Thymus (tissue), 11 donors: Measurements from ENCODE around the gene TMEM42. TPM values are rescaled to one million over a fixed set of nuclear protein-coding genes. Genes with fewer than 3 reads are reported as not detected.

Experiments used
- DNase-seq, 9 donors: peaks; one replicate each; pipeline ENCODE4 v3.0.0-alpha.2; 2013; ENCODE audit warnings: low spot score in 9 of 9, low read depth in 6 of 9, missing footprints in 1 of 9
- H3K27ac ChIP-seq, 2 donors: one replicate each; pipeline ENCODE4 v1.5.1; 2013; ENCODE audit warnings: control low read depth in 1 of 2, low read depth in 1 of 2, low read length in 1 of 2, mild to moderate bottlenecking in 1 of 2, moderate library complexity in 1 of 2
- H3K27me3 ChIP-seq, 2 donors: one replicate each; pipeline ENCODE4 v1.5.1; 2013; ENCODE audit warnings: low read length in 1 of 2; ENCODE audit not compliant: control insufficient read depth in 2 of 2, insufficient read depth in 1 of 2
- H3K36me3 ChIP-seq, 2 donors: one replicate each; pipeline ENCODE4 v1.5.1; 2013; ENCODE audit warnings: low read length in 1 of 2, mild to moderate bottlenecking in 1 of 2, moderate library complexity in 1 of 2; ENCODE audit not compliant: control insufficient read depth in 2 of 2, insufficient read depth in 2 of 2
- H3K4me1 ChIP-seq, 2 donors: one replicate each; pipeline ENCODE4 v1.5.1; 2013; ENCODE audit warnings: low read length in 2 of 2; ENCODE audit not compliant: control insufficient read depth in 2 of 2, insufficient read depth in 2 of 2
- H3K4me3 ChIP-seq, 2 donors: one replicate each; pipeline ENCODE4 v1.5.1; 2013; ENCODE audit warnings: low read length in 2 of 2, control low read depth in 1 of 2, mild to moderate bottlenecking in 1 of 2
- H3K9me3 ChIP-seq, 2 donors: one replicate each; pipeline ENCODE4 v1.5.1; 2013; ENCODE audit warnings: low read length in 1 of 2, mild to moderate bottlenecking in 1 of 2; ENCODE audit not compliant: control insufficient read depth in 2 of 2, insufficient read depth in 1 of 2
- WGBS: extraction: QIAGEN DNeasy Blood & Tissue Kit; methylation state at CpG from one replicate; pipeline ENCODE4 v1.1.7; 2013; 5-methylcytosine and 5-hydroxymethylcytosine counted together
- polyA plus RNA-seq: library from polyadenylated mRNA; stranded (reverse); fragments of 200-250 nt; gene quantifications from one replicate; pipeline ENCODE4 v1.2.3, GENCODE V29; 2013
- total RNA-seq: library from RNA; stranded (reverse); fragments of 120-200 nt; gene quantifications from one replicate; pipeline ENCODE4 v1.2.4, GENCODE V29; 2013
- donor health status: healthy.

TMEM42 gene
- total and polyA plus RNA-seq, 2 donors, result 23.6 to 49.0 TPM

DNA sequence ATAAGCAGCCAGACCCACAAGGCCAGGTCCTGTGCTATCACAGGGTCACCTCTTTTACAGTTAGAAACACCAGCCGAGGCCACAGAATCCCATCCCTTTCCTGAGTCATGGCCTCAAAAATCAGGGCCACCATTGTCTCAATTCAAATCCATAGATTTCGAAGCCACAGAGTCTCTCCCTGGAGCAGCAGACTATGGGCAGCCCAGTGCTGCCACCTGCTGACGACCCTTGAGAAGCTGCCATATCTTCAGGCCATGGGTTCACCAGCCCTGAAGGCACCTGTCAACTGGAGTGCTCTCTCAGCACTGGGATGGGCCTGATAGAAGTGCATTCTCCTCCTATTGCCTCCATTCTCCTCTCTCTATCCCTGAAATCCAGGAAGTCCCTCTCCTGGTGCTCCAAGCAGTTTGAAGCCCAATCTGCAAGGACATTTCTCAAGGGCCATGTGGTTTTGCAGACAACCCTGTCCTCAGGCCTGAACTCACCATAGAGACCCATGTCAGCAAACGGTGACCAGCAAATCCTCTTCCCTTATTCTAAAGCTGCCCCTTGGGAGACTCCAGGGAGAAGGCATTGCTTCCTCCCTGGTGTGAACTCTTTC is 52.3 kb downstream of the TMEM42 start:
- peak; percentile 11 to 77 (median 61) for DNase-seq
- WGBS, result 40% methylated on average over 4 of the region's 4 CpGs

DNA sequence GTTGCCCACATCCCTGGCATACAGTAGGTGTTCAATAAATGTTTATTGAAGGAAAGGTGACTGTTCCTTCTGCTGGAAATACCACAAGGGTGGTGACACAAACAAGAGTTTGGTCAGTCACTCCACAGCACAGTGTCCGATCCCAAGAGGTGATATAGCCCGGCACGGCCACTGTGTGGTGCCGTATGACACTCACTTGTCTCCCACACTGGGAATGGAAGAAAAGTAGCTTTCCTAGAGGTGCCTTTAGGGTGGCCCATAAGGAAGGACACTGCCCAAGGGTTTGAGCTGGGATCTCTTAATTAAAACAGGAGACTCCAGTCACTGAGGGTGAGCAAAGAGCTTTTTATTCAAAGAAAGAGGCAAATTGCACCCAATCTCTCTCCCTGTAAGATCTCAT is 53.2 kb downstream of the TMEM42 start:
- Histone ChIP-seq H3K4me1 (no peaks in the 10 kb centered on the region), H3K36me3 (peaks cover 6% of the 10 kb centered on the region in 2 donors), H3K27ac (no peak overlapping the region), H3K9me3 (no peaks in the 10 kb centered on the region), H3K27me3 (no peaks in the 10 kb centered on the region), H3K4me3 (no peak overlapping the region)
- no peak for DNase-seq
- 82% methylated on average over 4 of the region's 4 CpGs for WGBS

More for the DNA sequence above, 52.3 kb downstream of the TMEM42 start:
- peaks cover 6% of the 10 kb centered on the region in 2 donors for H3K36me3 ChIP-seq
- no peaks in the 10 kb centered on the region for H3K9me3 ChIP-seq
- H3K27me3 ChIP-seq, result no peaks in the 10 kb centered on the region
- H3K4me1 ChIP-seq, result no peaks in the 10 kb centered on the region
- no peak overlapping the region for H3K4me3 ChIP-seq
- H3K27ac ChIP-seq, result no peak overlapping the region

Other genes with a start within 250 kb of the TMEM42 start
- gene ZNF197, start 236.9 kb upstream of the TMEM42 start, total RNA-seq, result 13.2 TPM
- gene ZNF197, start 236.9 kb upstream of the TMEM42 start, polyA plus RNA-seq, result 13.8 TPM
- 5.0 TPM for gene ZNF35, start 213.2 kb upstream of the TMEM42 start, total RNA-seq
- gene ZNF35, start 213.2 kb upstream of the TMEM42 start, polyA plus RNA-seq, result 4.5 TPM
- gene ZNF502, start 149.3 kb upstream of the TMEM42 start, total RNA-seq, result 4.9 TPM
- 4.7 TPM for gene ZNF502, start 149.3 kb upstream of the TMEM42 start, polyA plus RNA-seq
- 4.2 TPM for gene ZNF501, start 132.3 kb upstream of the TMEM42 start, total RNA-seq
- 3.1 TPM for gene ZNF501, start 132.3 kb upstream of the TMEM42 start, polyA plus RNA-seq
- 34.6 TPM for gene KIAA1143, start 100.3 kb upstream of the TMEM42 start, total RNA-seq
- 23.0 TPM for gene KIAA1143, start 100.3 kb upstream of the TMEM42 start, polyA plus RNA-seq
- gene KIF15, start 100.1 kb upstream of the TMEM42 start, total RNA-seq, result 43.4 TPM
- 3.6 TPM for gene KIF15, start 100.1 kb upstream of the TMEM42 start, polyA plus RNA-seq
- gene TGM4, start 12.7 kb downstream of the TMEM42 start, total RNA-seq, result 0.14 TPM
- 0.62 TPM for gene TGM4, start 12.7 kb downstream of the TMEM42 start, polyA plus RNA-seq
- 33.1 TPM for gene ZDHHC3, start 114.3 kb downstream of the TMEM42 start, total RNA-seq
- 24.3 TPM for gene ZDHHC3, start 114.3 kb downstream of the TMEM42 start, polyA plus RNA-seq
- gene EXOSC7, start 114.3 kb downstream of the TMEM42 start, total RNA-seq, result 42.6 TPM
- gene EXOSC7, start 114.3 kb downstream of the TMEM42 start, polyA plus RNA-seq, result 39.2 TPM
- 25.5 TPM for gene CLEC3B, start 164.4 kb downstream of the TMEM42 start, total RNA-seq
- gene CLEC3B, start 164.4 kb downstream of the TMEM42 start, polyA plus RNA-seq, result 35.9 TPM